ENCODE data around the gene ATF4.
A peak's percentile ranks its signal among the peaks of the same experiment; 100 is the strongest.

Gene ATF4

DNA sequence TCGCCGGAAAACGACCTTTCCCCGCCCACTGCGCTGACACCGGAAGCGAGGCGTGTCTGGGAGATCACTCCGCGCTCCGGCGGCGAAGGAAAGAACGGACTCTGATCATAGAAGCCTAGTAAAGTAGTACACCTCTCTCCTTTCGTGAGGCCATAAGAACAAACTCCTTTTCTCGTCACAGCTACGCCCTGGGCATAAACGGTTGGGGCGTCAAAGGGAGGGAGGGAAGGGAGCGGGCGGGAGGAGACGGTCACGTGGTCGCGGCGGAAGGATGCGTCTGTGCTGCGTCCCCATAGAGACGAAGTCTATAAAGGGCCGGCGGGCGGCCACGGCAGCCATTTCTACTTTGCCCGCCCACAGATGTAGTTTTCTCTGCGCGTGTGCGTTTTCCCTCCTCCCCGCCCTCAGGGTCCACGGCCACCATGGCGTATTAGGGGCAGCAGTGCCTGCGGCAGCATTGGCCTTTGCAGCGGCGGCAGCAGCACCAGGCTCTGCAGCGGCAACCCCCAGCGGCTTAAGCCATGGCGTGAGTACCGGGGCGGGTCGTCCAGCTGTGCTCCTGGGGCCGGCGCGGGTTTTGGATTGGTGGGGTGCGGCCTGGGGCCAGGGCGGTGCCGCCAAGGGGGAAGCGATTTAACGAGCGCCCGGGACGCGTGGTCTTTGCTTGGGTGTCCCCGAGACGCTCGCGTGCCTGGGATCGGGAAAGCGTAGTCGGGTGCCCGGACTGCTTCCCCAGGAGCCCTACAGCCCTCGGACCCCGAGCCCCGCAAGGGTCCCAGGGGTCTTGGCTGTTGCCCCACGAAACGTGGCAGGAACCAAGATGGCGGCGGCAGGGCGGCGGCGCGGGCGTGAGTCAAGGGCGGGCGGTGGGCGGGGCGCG lies at the start of gene ATF4:
Gene ATF4, plus strand, starts transcription at position 337 of the 880 bp plus-strand sequence. CDS start 884 bp downstream, outside the sequence.
- TF ChIP-seq POLR2A (IDR thresholded peaks at IDR 0.05; ENCODE audit: low read length) (peak; percentile 99), GATA1 (IDR thresholded peaks at IDR 0.05; ENCODE audit: low read depth, low read length) (no peak)
- peak; percentile 98 to 99 for DNase-seq

DNA sequence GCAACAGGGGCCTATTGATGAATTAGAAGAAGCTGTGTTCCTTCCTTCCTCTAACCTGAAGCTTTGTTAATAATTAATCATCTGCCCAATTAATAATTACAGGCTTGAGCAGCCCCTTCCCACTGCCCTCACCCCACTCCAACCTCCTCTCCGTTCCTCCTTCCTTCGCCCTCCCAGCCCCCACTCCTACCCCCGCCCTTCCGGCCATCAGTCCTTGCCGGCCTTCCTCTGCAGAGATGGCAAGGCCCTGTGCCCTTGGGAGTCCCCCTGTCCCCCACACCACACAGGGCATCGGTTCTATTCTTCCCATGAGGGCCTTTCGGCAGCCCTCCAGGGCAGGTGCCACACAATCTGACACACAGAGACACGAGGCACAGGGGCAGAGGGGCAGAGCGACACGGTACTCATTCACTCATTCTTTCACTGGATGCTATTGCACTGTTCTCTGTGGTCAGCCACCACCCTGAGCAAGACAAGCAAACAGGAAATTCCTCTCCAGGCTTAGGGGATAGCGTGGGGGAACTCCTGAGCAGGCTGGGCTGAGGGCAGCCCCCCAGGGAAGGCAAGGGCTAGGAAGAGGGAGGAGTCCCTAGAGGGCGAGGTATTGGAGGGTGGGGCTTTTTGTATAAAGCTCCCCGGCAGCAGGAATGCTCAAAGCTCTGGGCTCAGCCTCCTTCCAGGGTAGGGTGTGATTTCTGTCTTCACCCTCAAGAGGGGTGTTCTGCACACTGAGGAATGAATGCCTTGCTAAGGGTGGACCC lies 48.8 kb upstream of the ATF4 start:
- TF ChIP-seq POLR2A (IDR thresholded peaks at IDR 0.05; ENCODE audit: low read length) (no peak), GATA1 (IDR thresholded peaks at IDR 0.05; ENCODE audit: low read depth, low read length) (no peak)
- DNase-seq = peak; percentile 44 to 55

- TF ChIP-seq GATA1 (IDR thresholded peaks at IDR 0.05; ENCODE audit: low read depth, low read length) (no peak), POLR2A (IDR thresholded peaks at IDR 0.05; ENCODE audit: low read length) (peak; percentile 65)
- peak; percentile 94 to 95 for DNase-seq
These were observed 47.5 kb upstream of the ATF4 start for GRCh38 chr22:39472570-39473556.

DNA sequence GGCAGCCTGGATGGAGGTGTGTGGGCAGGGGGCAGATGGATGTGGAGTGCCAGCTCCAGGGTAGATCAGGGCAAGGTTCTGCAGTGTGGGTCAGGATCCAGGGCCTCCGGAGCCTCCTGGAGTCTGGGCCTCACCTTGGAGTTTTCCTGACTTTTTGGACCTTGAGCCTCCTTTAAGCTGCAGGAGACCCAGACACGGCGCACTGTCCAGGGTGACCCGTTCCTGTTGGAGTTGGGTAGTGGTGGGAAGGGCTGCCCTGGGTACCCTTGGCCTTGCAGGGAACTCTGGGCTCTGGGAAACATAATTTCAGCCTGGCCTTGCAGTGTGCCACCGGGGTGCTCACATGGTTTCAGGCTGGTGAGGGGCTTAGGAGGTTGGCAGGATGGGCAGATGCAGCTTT lies 46.5 kb upstream of the ATF4 start:
- no peak for TF ChIP-seq POLR2A (IDR thresholded peaks at IDR 0.05; ENCODE audit: low read length)
- no peak for TF ChIP-seq GATA1 (IDR thresholded peaks at IDR 0.05; ENCODE audit: low read depth, low read length)
- DNase-seq = no peak

GRCh38 chr22:39474351-39475111 lies 45.8 kb upstream of the ATF4 start:
- TF ChIP-seq POLR2A (IDR thresholded peaks at IDR 0.05; ENCODE audit: low read length) (no peak), GATA1 (IDR thresholded peaks at IDR 0.05; ENCODE audit: low read depth, low read length) (no peak)
- DNase-seq = peak; percentile 54 to 61

DNA sequence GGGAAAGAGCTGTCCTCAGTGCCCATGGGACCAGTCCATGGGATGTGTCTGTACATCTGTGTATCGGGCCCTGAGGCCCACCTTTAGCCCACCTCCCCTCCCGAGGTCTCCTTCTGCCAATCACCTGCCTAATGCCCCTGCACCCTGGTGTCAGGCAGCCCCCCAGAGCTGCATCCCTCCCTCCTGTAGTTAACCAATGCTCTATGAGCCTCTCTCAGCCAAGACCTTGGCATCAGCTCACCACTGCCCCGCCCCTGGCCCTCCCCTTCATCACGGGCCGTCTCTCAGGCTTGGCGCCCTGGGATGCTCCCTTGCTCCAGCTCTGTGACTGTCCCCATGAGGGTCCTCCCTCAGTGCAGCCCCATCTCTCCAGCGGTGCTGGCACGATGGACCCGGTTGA lies 45.0 kb upstream of the ATF4 start:
- TF ChIP-seq GATA1 (IDR thresholded peaks at IDR 0.05; ENCODE audit: low read depth, low read length) (no peak), POLR2A (IDR thresholded peaks at IDR 0.05; ENCODE audit: low read length) (no peak)

GRCh38 chr22:39475902-39476301 lies 44.5 kb upstream of the ATF4 start:
- TF ChIP-seq GATA1 (IDR thresholded peaks at IDR 0.05; ENCODE audit: low read depth, low read length) (no peak), POLR2A (IDR thresholded peaks at IDR 0.05; ENCODE audit: low read length) (no peak)
- peak in 1 of 2 experiments; percentile 24 for DNase-seq

More for the DNA sequence above, 45.0 kb upstream of the ATF4 start:
- DNase-seq = no peak

DNA sequence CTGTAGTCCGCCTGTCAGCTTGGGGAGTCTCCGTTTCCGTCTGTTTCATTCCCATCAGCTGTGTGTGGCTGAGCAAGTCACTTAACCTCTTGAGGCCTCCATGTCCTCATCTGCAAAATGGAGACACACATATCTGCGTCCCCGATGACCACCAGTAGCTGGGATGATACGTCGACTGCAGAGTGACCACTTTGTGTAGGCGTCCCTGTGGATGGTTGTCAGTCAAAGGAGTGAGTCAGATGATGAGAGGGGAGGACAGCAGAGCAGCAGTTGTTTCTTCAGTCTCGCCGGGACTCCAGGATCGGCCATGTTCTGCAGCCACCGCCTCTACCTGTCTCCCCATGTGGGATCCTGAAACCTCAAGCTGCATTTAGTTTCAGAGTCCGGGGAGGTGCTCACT lies 43.7 kb upstream of the ATF4 start:
- TF ChIP-seq POLR2A (IDR thresholded peaks at IDR 0.05; ENCODE audit: low read length) (no peak), GATA1 (IDR thresholded peaks at IDR 0.05; ENCODE audit: low read depth, low read length) (no peak)
- DNase-seq = no peak

GRCh38 chr22:39477542-39477941 lies 42.8 kb upstream of the ATF4 start:
- TF ChIP-seq POLR2A (IDR thresholded peaks at IDR 0.05; ENCODE audit: low read length) (no peak), GATA1 (IDR thresholded peaks at IDR 0.05; ENCODE audit: low read depth, low read length) (no peak)
- no peak for DNase-seq

DNA sequence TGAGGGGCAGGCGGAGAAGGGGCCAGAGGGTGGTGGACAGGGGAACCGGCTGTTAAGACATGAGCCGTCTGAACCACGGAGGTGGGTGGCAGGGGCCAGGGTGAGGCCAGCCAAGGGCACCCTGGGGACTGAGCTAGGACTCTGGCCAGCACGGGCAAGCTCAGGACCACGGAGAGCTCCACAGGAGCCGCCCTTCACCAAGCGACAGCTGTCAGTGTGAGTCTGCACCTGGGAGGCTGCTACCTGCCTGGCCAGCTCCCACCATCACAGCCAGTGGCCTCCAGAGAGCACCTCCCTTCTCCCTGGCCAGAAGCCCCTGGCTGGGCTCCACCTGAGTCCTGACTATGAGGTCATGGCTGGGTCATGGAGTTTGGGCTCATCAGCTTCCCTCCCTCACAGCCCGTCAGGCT lies 41.9 kb upstream of the ATF4 start:
- TF ChIP-seq POLR2A (IDR thresholded peaks at IDR 0.05; ENCODE audit: low read length) = no peak
- no peak for TF ChIP-seq GATA1 (IDR thresholded peaks at IDR 0.05; ENCODE audit: low read depth, low read length)
- DNase-seq = peak; percentile 41 to 63

- TF ChIP-seq GATA1 (IDR thresholded peaks at IDR 0.05; ENCODE audit: low read depth, low read length) = no peak
- no peak for TF ChIP-seq POLR2A (IDR thresholded peaks at IDR 0.05; ENCODE audit: low read length)
- DNase-seq = peak in 1 of 2 experiments; percentile 43
These were observed 41.1 kb upstream of the ATF4 start for GRCh38 chr22:39479254-39479653.

DNA sequence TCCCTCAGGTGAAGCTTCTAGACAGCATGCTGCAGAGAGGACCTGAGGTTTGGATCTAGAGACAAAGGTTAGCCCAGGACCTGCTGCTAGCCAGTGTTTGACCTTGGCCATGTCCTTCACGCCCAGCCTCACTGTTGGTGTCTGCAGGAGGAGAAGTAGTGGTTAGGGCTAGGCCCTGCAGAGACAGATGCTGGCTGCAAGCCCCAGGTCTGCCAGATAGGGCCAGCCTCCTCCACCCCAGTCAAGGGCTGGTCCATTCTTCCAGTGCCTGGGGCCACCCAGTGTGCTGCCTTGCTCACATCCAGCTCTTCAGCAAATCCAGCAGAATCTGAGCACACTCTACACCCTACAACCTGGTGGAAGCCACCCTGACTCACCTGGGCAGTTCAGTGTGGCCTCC lies 39.8 kb upstream of the ATF4 start:
- peak; percentile 57 to 74 for DNase-seq
- no peak for TF ChIP-seq POLR2A (IDR thresholded peaks at IDR 0.05; ENCODE audit: low read length)

GRCh38 chr22:39481054-39481453 lies 39.3 kb upstream of the ATF4 start:
- TF ChIP-seq POLR2A (IDR thresholded peaks at IDR 0.05; ENCODE audit: low read length) (no peak), GATA1 (IDR thresholded peaks at IDR 0.05; ENCODE audit: low read depth, low read length) (no peak)

More at GRCh38 chr22:39481054-39481453, 39.3 kb upstream of the ATF4 start:
- no peak for DNase-seq

All from erythroblast (primary cell).